H9 (cell line): ENCODE results near the gene CD163L1. TPM values are rescaled to one million over a fixed set of nuclear protein-coding genes. Genes with fewer than 3 reads are reported as not detected.

Source experiments
- DNase-seq: peaks from one replicate; pipeline ENCODE4 v3.0.0-alpha.2; 2017
- H2AFZ ChIP-seq: one replicate; pipeline ENCODE4 v1.6.1; 2013; ENCODE audit warnings: mild to moderate bottlenecking, low read length, control low read depth, moderate library complexity
- H2AK5ac ChIP-seq: 2 replicates; pipeline ENCODE4 v1.6.1; 2013; ENCODE audit warnings: low read length, control low read depth, mixed read lengths; ENCODE audit not compliant: insufficient read length
- H2BK120ac ChIP-seq: one replicate; pipeline ENCODE4 v1.6.1; 2013; ENCODE audit warnings: low read depth, mild to moderate bottlenecking, low read length, control low read depth, inconsistent platforms; ENCODE audit not compliant: poor library complexity, severe bottlenecking
- H2BK12ac ChIP-seq: 2 replicates; pipeline ENCODE4 v1.6.1; 2013; ENCODE audit warnings: low read length, control low read depth, mixed read lengths, low read depth; ENCODE audit not compliant: insufficient read length
- H2BK15ac ChIP-seq: 2 replicates; pipeline ENCODE4 v1.6.1; 2013; ENCODE audit warnings: low read depth, low read length, control low read depth
- H2BK20ac ChIP-seq: one replicate; pipeline ENCODE4 v1.6.1; 2013; ENCODE audit warnings: low read depth, mild to moderate bottlenecking, low read length, control low read depth, inconsistent platforms; ENCODE audit not compliant: poor library complexity, severe bottlenecking
- H2BK5ac ChIP-seq: 2 replicates; pipeline ENCODE4 v1.6.1; 2013; ENCODE audit warnings: low read length, control low read depth, mixed read lengths; ENCODE audit not compliant: insufficient read length
- H3K14ac ChIP-seq: 2 replicates; pipeline ENCODE4 v1.6.1; 2013; ENCODE audit warnings: low read length, control low read depth; ENCODE audit not compliant: insufficient read depth
- H3K18ac ChIP-seq: 2 replicates; pipeline ENCODE4 v1.6.1; 2013; ENCODE audit warnings: low read depth, mild to moderate bottlenecking, mixed read lengths, low read length, control low read depth; ENCODE audit not compliant: insufficient read length
- H3K23ac ChIP-seq: 2 replicates; pipeline ENCODE4 v1.6.1; 2013; ENCODE audit warnings: low read length, control low read depth, mixed read lengths, low read depth; ENCODE audit not compliant: insufficient read length
- H3K23me2 ChIP-seq: 2 replicates; pipeline ENCODE4 v1.6.1; 2013; ENCODE audit warnings: low read depth, mild to moderate bottlenecking, mixed read lengths, low read length, control low read depth; ENCODE audit not compliant: insufficient read length, poor library complexity, severe bottlenecking
- H3K27ac ChIP-seq: 2 replicates; pipeline ENCODE4 v1.5.1; 2013; ENCODE audit warnings: low read length, control low read depth, mixed read lengths, low read depth; ENCODE audit not compliant: insufficient read length
- H3K27me3 ChIP-seq: 2 replicates; pipeline ENCODE4 v1.6.1; 2013; ENCODE audit warnings: low read length, control low read depth, inconsistent platforms; ENCODE audit not compliant: insufficient read depth
- H3K4ac ChIP-seq: 2 replicates; pipeline ENCODE4 v1.6.1; 2013; ENCODE audit warnings: low read depth, mild to moderate bottlenecking, control low read depth, inconsistent platforms, low read length, moderate library complexity
- H3K4me1 ChIP-seq: 2 replicates; pipeline ENCODE4 v1.6.1; 2013; ENCODE audit warnings: low read length, control low read depth, inconsistent platforms; ENCODE audit not compliant: insufficient read depth
- H3K4me2 ChIP-seq: 2 replicates; pipeline ENCODE4 v1.6.1; 2013; ENCODE audit warnings: low read length, control low read depth, mixed read lengths; ENCODE audit not compliant: insufficient read length, insufficient read depth
- H3K56ac ChIP-seq: 2 replicates; pipeline ENCODE4 v1.6.1; 2013; ENCODE audit warnings: low read depth, mild to moderate bottlenecking, mixed read lengths, low read length, control low read depth; ENCODE audit not compliant: insufficient read length
- H3K79me1 ChIP-seq: 2 replicates; pipeline ENCODE4 v1.6.1; 2013; ENCODE audit warnings: low read depth, mild to moderate bottlenecking, moderate library complexity, low read length, control low read depth, inconsistent platforms; ENCODE audit not compliant: insufficient read depth, poor library complexity, severe bottlenecking
- H3K79me2 ChIP-seq: 2 replicates; pipeline ENCODE4 v1.6.1; 2013; ENCODE audit warnings: low read length, control low read depth, inconsistent platforms; ENCODE audit not compliant: insufficient read depth
- H3K9ac ChIP-seq: 2 replicates; pipeline ENCODE4 v1.6.1; 2013; ENCODE audit warnings: low read length, control low read depth, mixed read lengths; ENCODE audit not compliant: insufficient read length; ENCODE audit errors: extremely low read depth
- H3K9me3 ChIP-seq: one replicate; pipeline ENCODE4 v1.6.1; 2013; ENCODE audit warnings: low read depth, low read length, inconsistent platforms; ENCODE audit not compliant: control insufficient read depth
- H3T11ph ChIP-seq: one replicate; pipeline ENCODE4 v1.6.1; 2013; ENCODE audit warnings: mild to moderate bottlenecking, low read length, control low read depth, inconsistent platforms
- H4K20me1 ChIP-seq: one replicate; pipeline ENCODE4 v1.6.1; 2013; ENCODE audit not compliant: control insufficient read depth, insufficient read length, insufficient read depth
- H4K5ac ChIP-seq: 2 replicates; pipeline ENCODE4 v1.6.1; 2013; ENCODE audit warnings: low read depth, mild to moderate bottlenecking, mixed read lengths, low read length, control low read depth; ENCODE audit not compliant: insufficient read length
- H4K8ac ChIP-seq: replicated peaks from 2 replicates; pipeline ENCODE4 v1.6.1; 2013; ENCODE audit warnings: low read length, control low read depth, mixed read lengths, low read depth; ENCODE audit not compliant: insufficient read length
- H4K91ac ChIP-seq: 2 replicates; pipeline ENCODE4 v1.6.1; 2013; ENCODE audit warnings: low read depth, mild to moderate bottlenecking, moderate library complexity, mixed read lengths, low read length, control low read depth; ENCODE audit not compliant: insufficient read length
- H3K27ac Mint-ChIP-seq, 3 experiments: 2 replicates in 2 of 3; 3 replicates in 1 of 3; pipeline ENCODE4 v1.8.0; 2020 to 2021; ENCODE audit warnings: mixed read lengths in 3 of 3, mild to moderate bottlenecking in 1 of 3, moderate library complexity in 1 of 3
- H3K27me3 Mint-ChIP-seq: 2 replicates; pipeline ENCODE4 v1.8.0; 2021; ENCODE audit warnings: low read depth, mild to moderate bottlenecking, moderate library complexity, mixed read lengths
- H3K36me3 Mint-ChIP-seq, 3 experiments: 2 replicates in 2 of 3; 3 replicates in 1 of 3; pipeline ENCODE4 v1.8.0; 2020 to 2021; ENCODE audit warnings: low read depth in 3 of 3, mixed read lengths in 3 of 3; ENCODE audit not compliant: insufficient read depth in 1 of 3
- H3K4me1 Mint-ChIP-seq, 2 experiments: 2 replicates each; pipeline ENCODE4 v1.8.0; 2020; ENCODE audit warnings: mixed read lengths in 2 of 2
- H3K4me3 Mint-ChIP-seq, 2 experiments: 2 replicates in 1 of 2; 3 replicates in 1 of 2; pipeline ENCODE4 v1.8.0; 2020 to 2021; ENCODE audit warnings: mild to moderate bottlenecking in 2 of 2, mixed read lengths in 2 of 2, moderate library complexity in 1 of 2
- H3K9me3 Mint-ChIP-seq, 2 experiments: 2 replicates in 1 of 2; 3 replicates in 1 of 2; pipeline ENCODE4 v1.8.0; 2020; ENCODE audit warnings: mild to moderate bottlenecking in 2 of 2, mixed read lengths in 2 of 2, moderate library complexity in 1 of 2
- CTCF ChIP-seq: fragments of 200-600 bp; sonication (generic); conservative IDR thresholded peaks from 3 replicates; pipeline ENCODE4 v1.8.0; 2021; ENCODE audit warnings: antibody characterized with exemption, mild to moderate bottlenecking
- WGBS: extraction: QIAGEN DNeasy Blood & Tissue Kit; methylation state at CpG from one replicate; pipeline ENCODE4 v1.1.7; 2013; ENCODE audit warnings: missing lambda C conversion rate, low lambda C conversion rate, mixed read lengths; ENCODE audit not compliant: insufficient read length; ENCODE audit errors: extremely low coverage; 5-methylcytosine and 5-hydroxymethylcytosine counted together
- total RNA-seq: library from RNA; stranded (reverse); gene quantifications from 2 replicates; pipeline ENCODE4 v1.2.1, GENCODE V29; 2021

CD163L1 gene
- total RNA-seq, 1 experiment from 2014 or later: 0.39 TPM

GRCh38 chr12:7448099-7448498 is 4.1 kb upstream of the CD163L1 start:
- Histone ChIP-seq H3K4ac (no peak overlapping the region), H3K23me2 (no peaks in the 10 kb centered on the region), H3K4me1 (no peaks in the 10 kb centered on the region), H3T11ph (no peak overlapping the region), H2AFZ (no peak overlapping the region), H3K18ac (no peak overlapping the region), H2BK5ac (no peak overlapping the region), H3K56ac (no peak overlapping the region), H3K79me2 (no peaks in the 10 kb centered on the region), H4K8ac (no peak overlapping the region), H3K9ac (no peak overlapping the region), H3K79me1 (no peaks in the 10 kb centered on the region), H3K9me3 (no peaks in the 10 kb centered on the region), H3K27me3 (no peaks in the 10 kb centered on the region), H3K27ac (no peak overlapping the region), H4K5ac (no peak overlapping the region), H3K4me2 (no peak overlapping the region), H2BK20ac (no peak overlapping the region), H3K14ac (no peak overlapping the region), H4K20me1 (no peaks in the 10 kb centered on the region), H3K23ac (no peak overlapping the region), H2BK15ac (no peak overlapping the region), H2BK12ac (no peak overlapping the region), H4K91ac (no peak overlapping the region), H2AK5ac (no peak overlapping the region), H2BK120ac (no peak overlapping the region)
- DNase-seq: no peak
- Mint-ChIP-seq H3K36me3 (no peaks in the 10 kb centered on the region), H3K27ac (no peak overlapping the region), H3K9me3 (no peaks in the 10 kb centered on the region), H3K4me1 (peaks cover 0 to 6% of the 10 kb centered on the region in 2 experiments; a peak in 1 of 4 replicates), H3K4me3 (no peak overlapping the region), H3K27me3 (no peaks in the 10 kb centered on the region; the same call in 1 of the 2 replicates)
- TF ChIP-seq CTCF: no peak
- WGBS: no CpG with 5 or more reads among the region's 1 CpG
